ENCODE results near the gene HNRNPUL1. TPM values are rescaled to one million over a fixed set of nuclear protein-coding genes. Genes with fewer than 3 reads are reported as not detected.

The HNRNPUL1 gene
- total and polyA plus RNA-seq, 2 of the 8 experiments (the other 6 are each of a cell fraction or from before 2014, with no cell fraction given) = 99.5 to 264 TPM

DNA sequence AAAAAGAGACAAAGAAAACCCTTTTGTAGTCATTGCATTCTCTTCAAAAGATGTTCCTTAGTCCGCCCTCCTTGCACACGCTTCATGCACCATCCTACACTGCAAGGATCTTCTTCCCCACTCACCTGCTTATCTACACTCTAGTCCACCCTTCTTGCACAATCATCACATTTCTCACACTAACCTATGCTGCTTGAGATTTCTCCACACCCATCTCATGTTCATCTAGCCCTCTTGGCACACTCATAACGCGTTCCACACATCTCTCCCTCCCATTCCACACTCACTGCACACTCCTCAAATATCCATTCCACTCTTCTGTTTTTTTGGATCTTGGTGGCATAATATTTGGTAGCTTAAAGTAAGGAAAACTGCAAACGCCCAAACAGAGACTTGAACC is 22.3 kb upstream of the HNRNPUL1 start:
- no peak overlapping the region for H3K4me3 ChIP-seq (ENCODE audit: extremely low read depth in 1 of 4, insufficient read depth in 2 of 4, low read depth in 3 of 4, low read length in 4 of 4)
- H2BK120ac ChIP-seq (replicated peaks; ENCODE audit: low read depth, low read length) = no peak overlapping the region
- H4K5ac ChIP-seq (ENCODE audit: insufficient read length, low read depth, low read length) = no peak overlapping the region
- H3K14ac ChIP-seq (ENCODE audit: insufficient read length) = no peak overlapping the region
- H3K27me3 ChIP-seq (replicated peaks in 1 of 4; ENCODE audit: control insufficient read depth in 3 of 4, extremely low read depth in 1 of 4, insufficient read depth in 3 of 4, low read length in 3 of 4) = no peaks in the 10 kb centered on the region
- H4K20me1 ChIP-seq (replicated peaks in 1 of 2; ENCODE audit: control insufficient read depth in 1 of 2, insufficient read depth in 2 of 2, low read length in 2 of 2) = peaks cover 0 to 5% of the 10 kb centered on the region in 2 experiments
- no peaks in the 10 kb centered on the region for H3K79me2 ChIP-seq (ENCODE audit: control insufficient read depth in 1 of 2, insufficient read depth in 2 of 2, low read length in 2 of 2)
- no peak overlapping the region for H2AFZ ChIP-seq (ENCODE audit: low read length)
- H3K23me2 ChIP-seq (ENCODE audit: low read depth, low read length) = peaks cover 12% of the 10 kb centered on the region; the same call in 1 of the 2 replicates
- CTCF ChIA-PET (ENCODE audit: partially characterized antibody) = interaction anchor here (0.7 to 1.4 kb wide), 4 partner anchors 10 to 606 kb away, joined by 3 read pairs; no protein-coding TSS in a partner anchor
- FAIRE-seq (no peak), DNase-seq (ENCODE audit: low read depth in 1 of 2, low spot score in 2 of 2) (no peak)
- no peak overlapping the region for H4K91ac ChIP-seq (replicated peaks; ENCODE audit: insufficient read length, low read length)
- H3K4me1 ChIP-seq (replicated peaks in 1 of 4; ENCODE audit: control insufficient read depth in 3 of 4, insufficient read depth in 4 of 4, low read length in 3 of 4) = no peaks in the 10 kb centered on the region
- H3K4me2 ChIP-seq (ENCODE audit: insufficient read depth in 1 of 2, low read depth in 2 of 2, low read length in 2 of 2) = no peak overlapping the region
- H3K27ac ChIP-seq (ENCODE audit: low read depth, low read length) = no peak overlapping the region
- no peak overlapping the region for H2BK20ac ChIP-seq (ENCODE audit: low read length)
- POLR2A ChIA-PET (ENCODE audit: partially characterized antibody) = interaction anchor here (0.7 to 1.4 kb wide), 3 partner anchors 8 to 33 kb away, joined by 3 to 5 read pairs (median 4); no protein-coding TSS in a partner anchor
- peaks cover 5 to 54% (median 17%) of the 10 kb centered on the region in 4 experiments; a peak in 6 of 8 replicates for H3K36me3 ChIP-seq (ENCODE audit: control insufficient read depth in 2 of 4, insufficient read depth in 4 of 4, low read length in 3 of 4)
- 84 to 100% methylated on average over 2 to 5 of the region's 5 CpGs for WGBS, 2 experiments (ENCODE audit: extremely low coverage in 1 of 2, insufficient coverage in 1 of 2, insufficient read length in 1 of 2, insufficient replicate concordance in 2 of 2, low coverage in 1 of 2, low lambda C conversion rate in 2 of 2, missing lambda C conversion rate in 1 of 2)
- H4K8ac ChIP-seq (ENCODE audit: extremely low read depth, insufficient read depth, low read length) = no peak overlapping the region
- H3K4ac ChIP-seq (replicated peaks; ENCODE audit: insufficient read length, low read depth, low read length) = no peak overlapping the region
- no peaks in the 10 kb centered on the region; a peak in 1 of 4 replicates for H3K9me3 ChIP-seq (ENCODE audit: insufficient read depth in 2 of 2, low read depth in 1 of 2, low read length in 1 of 2)
- H2AK5ac ChIP-seq (ENCODE audit: low read depth, low read length) = no peak overlapping the region
- TF ChIP-seq KDM1A (IDR thresholded peaks at IDR 0.05; ENCODE audit: borderline replicate concordance, low read length) (no peak), ZNF274 (IDR thresholded peaks at IDR 0.05; ENCODE audit: borderline replicate concordance, extremely low read depth, low read length) (no peak), YY1 (IDR thresholded peaks at IDR 0.05; ENCODE audit: low read depth, low read length) (no peak), BCL11A (IDR thresholded peaks at IDR 0.05; ENCODE audit: low read depth in 2 of 2, low read length in 2 of 2) (no peak)
- H2BK12ac ChIP-seq (ENCODE audit: low read depth, low read length) = no peak overlapping the region
- H3K23ac ChIP-seq (ENCODE audit: insufficient read length) = no peak overlapping the region
- no peak overlapping the region for H3K9ac ChIP-seq (replicated peaks in 1 of 4; ENCODE audit: extremely low read depth in 1 of 4, low read depth in 3 of 4, low read length in 3 of 4)
- H2BK5ac ChIP-seq (ENCODE audit: low read depth, low read length) = no peak overlapping the region
- no peaks in the 10 kb centered on the region; the same call in 1 of the 2 replicates for H3K79me1 ChIP-seq (ENCODE audit: low read depth, low read length)
- no peak overlapping the region for H2BK15ac ChIP-seq (ENCODE audit: low read length)
- H3K18ac ChIP-seq (ENCODE audit: extremely low read depth, low read length) = no peak overlapping the region
- no peak overlapping the region for H3K56ac ChIP-seq (replicated peaks; ENCODE audit: insufficient read length, low read depth, low read length)
